HepG2 (cell line): ENCODE results near the gene BMF. TPM values are rescaled to one million over a fixed set of nuclear protein-coding genes. Genes with fewer than 3 reads are reported as not detected.

Experiments
- ATAC-seq: fragments of 200-7000 bp; cut with Tn5 transposase; 3 replicates; pipeline ENCODE4 v1.9.1; 2020; ENCODE audit warnings: mild to moderate bottlenecking, moderate library complexity
- Bru-seq: library from RNA; stranded (reverse); fragments of 400-500 nt; gene quantifications from one replicate; lab custom pipeline; 2021; lab: Mats Ljungman, UMichigan
- BruChase-seq, 2 experiments: library from RNA; stranded (reverse); fragments of 400-500 nt; gene quantifications; one replicate each; lab custom pipeline; 2021; lab: Mats Ljungman, UMichigan
- BruUV-seq: library from RNA; stranded (reverse); fragments of 400-500 nt; replicated peaks from 2 replicates; lab custom pipeline; 2021; lab: Mats Ljungman, UMichigan
- CTCF ChIA-PET: fragments of 300-600 bp; formaldehyde crosslinking; extraction: SDS; loops from one replicate; lab custom pipeline; 2021; ENCODE audit warnings: low total read pairs, inconsistent platforms, low intra/inter-chr PET ratio; lab: Yijun Ruan, JAX
- POLR2A ChIA-PET: fragments of 350-600 bp; sonication (Branson Sonifier 250); formaldehyde crosslinking; loops from one replicate; lab custom pipeline; 2020; ENCODE audit warnings: antibody characterized with exemption, inconsistent platforms; lab: Yijun Ruan, JAX
- DNase-seq: peaks from one replicate; pipeline ENCODE4 v3.0.0-alpha.2; 2015; ENCODE audit warnings: low spot score
- FAIRE-seq: peaks from 3 replicates; lab custom pipeline; 2011; peaks lifted over from hg19 to GRCh38; lab: Jason Lieb, UNC
- H2AFZ ChIP-seq: one replicate; pipeline ENCODE4 v1.6.1; 2011; ENCODE audit warnings: low read length, inconsistent platforms
- H3K27ac ChIP-seq: fragments of 300-600 bp; 3 replicates; pipeline ENCODE4 v1.8.0; 2011; ENCODE audit warnings: mixed run types, mild to moderate bottlenecking, mixed read lengths, low read length, inconsistent platforms; ENCODE audit not compliant: insufficient read depth; ENCODE audit errors: extremely low read length
- H3K27me3 ChIP-seq, 2 experiments: fragments of 200-600 bp in 1 of 2; 2 replicates in 1 of 2; 3 replicates in 1 of 2; pipeline versions ENCODE4 v1.6.0 to v1.8.0; 2011; ENCODE audit warnings: low read length in 2 of 2, mild to moderate bottlenecking in 2 of 2, moderate library complexity in 2 of 2, inconsistent platforms in 1 of 2; ENCODE audit not compliant: insufficient read depth in 2 of 2, control insufficient read depth in 1 of 2
- H3K36me3 ChIP-seq, 2 experiments: fragments of 200-600 bp in 1 of 2; replicated peaks in 1 of 2; 2 replicates in 1 of 2; 3 replicates in 1 of 2; pipeline versions ENCODE4 v1.5.1 to v1.8.0; 2011; ENCODE audit warnings: low read length in 2 of 2, inconsistent platforms in 1 of 2; ENCODE audit not compliant: insufficient read depth in 2 of 2, control insufficient read depth in 1 of 2
- H3K4me1 ChIP-seq: 2 replicates; pipeline ENCODE4 v1.5.1; 2012; ENCODE audit warnings: low read length, inconsistent platforms; ENCODE audit not compliant: insufficient read depth
- H3K4me2 ChIP-seq: 2 replicates; pipeline ENCODE4 v1.6.0; 2011; ENCODE audit warnings: low read depth, low read length, inconsistent platforms
- H3K4me3 ChIP-seq, 3 experiments: fragments of 200-600 bp in 1 of 3; sonication (generic), shearing (Covaris generic) in 1 of 3; replicated peaks in 1 of 3; 2 replicates each; pipeline ENCODE4 v1.5.1; 2011 to 2016; ENCODE audit warnings: low read length in 3 of 3, inconsistent platforms in 2 of 3, low read depth in 2 of 3, mild to moderate bottlenecking in 2 of 3, control low read depth in 1 of 3, mixed read lengths in 1 of 3; ENCODE audit not compliant: insufficient read depth in 1 of 3
- H3K79me2 ChIP-seq: one replicate; pipeline ENCODE4 v1.6.1; 2011; ENCODE audit warnings: low read length, inconsistent platforms; ENCODE audit not compliant: insufficient read depth
- H3K9ac ChIP-seq: 2 replicates; pipeline ENCODE4 v1.6.0; 2011; ENCODE audit warnings: mild to moderate bottlenecking, low read depth, low read length, inconsistent platforms; ENCODE audit not compliant: insufficient read depth
- H3K9me3 ChIP-seq: 2 replicates; pipeline ENCODE4 v1.5.1; 2012; ENCODE audit warnings: mild to moderate bottlenecking, low read length
- H4K20me1 ChIP-seq: 2 replicates; pipeline ENCODE4 v1.6.0; 2011; ENCODE audit warnings: inconsistent platforms, mild to moderate bottlenecking, low read length, moderate library complexity; ENCODE audit not compliant: insufficient read depth
- ELF3 ChIP-seq: IDR thresholded peaks from 2 replicates; pipeline ENCODE4 v1.6.1; 2016; ENCODE audit warnings: missing genetic modification reagents, missing compliant biosample characterization
- ELF4 ChIP-seq: sonication (generic); formaldehyde crosslinking; IDR thresholded peaks from 2 replicates; pipeline ENCODE4 v1.5.0; 2020; ENCODE audit warnings: missing genetic modification reagents, mild to moderate bottlenecking, moderate library complexity, borderline replicate concordance
- GATAD2A ChIP-seq: IDR thresholded peaks from 2 replicates; pipeline ENCODE4 v1.6.1; 2016
- HBP1 ChIP-seq: IDR thresholded peaks from 2 replicates; pipeline ENCODE4 v1.6.1; 2016; ENCODE audit warnings: low read depth, control low read depth
- ISL2 ChIP-seq: sonication (generic); formaldehyde crosslinking; IDR thresholded peaks from 2 replicates; pipeline ENCODE4 v1.5.0; 2020; ENCODE audit warnings: missing genetic modification reagents
- PRDM10 ChIP-seq: sonication (generic); formaldehyde crosslinking; IDR thresholded peaks from 2 replicates; pipeline ENCODE4 v1.4.0; 2020; ENCODE audit warnings: low read depth, missing genetic modification reagents
- REPIN1 ChIP-seq: sonication (generic); formaldehyde crosslinking; IDR thresholded peaks from 2 replicates; pipeline ENCODE4 v1.8.0; 2022; ENCODE audit warnings: missing genetic modification reagents, low read depth, mild to moderate bottlenecking, borderline replicate concordance
- SMAD3 ChIP-seq: sonication (generic); formaldehyde crosslinking; IDR thresholded peaks from 2 replicates; pipeline ENCODE4 v1.4.0; 2020; ENCODE audit warnings: missing genetic modification reagents
- ZBTB37 ChIP-seq: sonication (generic); formaldehyde crosslinking; IDR thresholded peaks from 2 replicates; pipeline ENCODE4 v1.4.0; 2020; ENCODE audit warnings: mild to moderate bottlenecking, missing genetic modification reagents
- WGBS: methylation state at CpG from one replicate; pipeline ENCODE4 v1.1.6; 2017; ENCODE audit warnings: low lambda C conversion rate; 5-methylcytosine and 5-hydroxymethylcytosine counted together
- in situ Hi-C: cut with HindIII; loops from 2 replicates; pipeline ENCODE4 v1.10.0; 2017; ENCODE audit warnings: low pct_unique_long_range_greater_than_20kb; ENCODE audit not compliant: extremely low pct_ligation_motif_present
- intact Hi-C: fragments of 100-400 bp; cut with micrococcal nuclease; formaldehyde crosslinking; loops from one replicate; pipeline ENCODE4 v1.10.0; 2022; ENCODE audit not compliant: unreplicated experiment
- long read RNA-seq, 2 experiments: library from RNA in 1 of 2; library from polyadenylated mRNA in 1 of 2; stranded (forward) in 1 of 2; unstranded in 1 of 2; transcript quantifications; one replicate each; pipeline ENCODE4 v2.0.0, GENCODE V29; 2019 to 2022
- polyA minus RNA-seq, 3 experiments: library from RNA; depleted of rRNA, polyadenylated mRNA; stranded (reverse); fragments of >200 nt; gene quantifications; 2 replicates each; pipeline ENCODE4 v1.2.3, GENCODE V29; 2011; ENCODE audit warnings: low replicate concordance in 1 of 3
- polyA plus RNA-seq, 8 experiments: library from polyadenylated mRNA; depleted of rRNA in 3 of 8; stranded (reverse) in 7 of 8; unstranded in 1 of 8; fragments of >200 nt; fragmentation: Illumina TruSeq in 4 of 8; extraction: Trizol in 4 of 8; gene quantifications; 2 replicates each; pipeline versions ENCODE4 v1.2.1 to v1.2.3, GENCODE V29; 2011 to 2016; ENCODE audit warnings: low read depth in 4 of 8, missing spikeins in 1 of 8, mixed read lengths in 1 of 8; ENCODE audit not compliant: insufficient read depth in 1 of 8
- total RNA-seq, 5 experiments: library from RNA; depleted of rRNA; stranded (reverse); fragments of >200 nt; fragmentation: Illumina TruSeq; extraction: Trizol; gene quantifications; 2 replicates each; pipeline ENCODE4 v1.2.3, GENCODE V29; 2016; ENCODE audit warnings: low read depth in 1 of 5

The BMF gene
- total RNA-seq (2016; rRNA removed; fragmentation: Illumina TruSeq; extraction: Trizol) (5.4 and 8.7 TPM in 2 replicates), polyA plus RNA-seq (2011; rRNA removed) (15.9 and 32.7 TPM in 2 replicates), polyA minus RNA-seq (2011; rRNA and poly(A)+ RNA removed; ENCODE audit: low replicate concordance) (3.0 and 44.4 TPM in 2 replicates), Bru-seq, nascent RNA (percentile 83 among the genes with signal in this experiment), BruChase-seq, experiment 1, labeled RNA remaining after a 6-hour chase (percentile 66 among the genes with signal in this experiment), BruChase-seq, experiment 2, labeled RNA remaining after a 2-hour chase (percentile 80 among the genes with signal in this experiment)
- total RNA-seq (2016; cell fraction: cytosol; rRNA removed; fragmentation: Illumina TruSeq; extraction: Trizol; ENCODE audit: low read depth) = 0.88 and 1.0 TPM in 2 replicates
- 5.1 and 9.6 TPM in 2 replicates for total RNA-seq (2016; cell fraction: insoluble cytoplasmic fraction; rRNA removed; fragmentation: Illumina TruSeq; extraction: Trizol)
- 2.8 and 3.2 TPM in 2 replicates for total RNA-seq (2016; cell fraction: membrane; rRNA removed; fragmentation: Illumina TruSeq; extraction: Trizol)
- 11.8 and 14.8 TPM in 2 replicates for total RNA-seq (2016; cell fraction: nucleus; rRNA removed; fragmentation: Illumina TruSeq; extraction: Trizol)
- 12.2 and 20.6 TPM in 2 replicates for polyA plus RNA-seq (2011; cell fraction: cytosol; rRNA removed)
- polyA plus RNA-seq (2011; cell fraction: nucleus; rRNA removed) = 28.3 and 48.7 TPM in 2 replicates
- polyA plus RNA-seq (2012) = 14.9 and 27.8 TPM in 2 replicates
- polyA plus RNA-seq (2016; cell fraction: cytosol; fragmentation: Illumina TruSeq; extraction: Trizol; ENCODE audit: low read depth) = 0.38 and 0.44 TPM in 2 replicates
- polyA plus RNA-seq (2016; cell fraction: insoluble cytoplasmic fraction; fragmentation: Illumina TruSeq; extraction: Trizol; ENCODE audit: low read depth) = 4.3 and 4.9 TPM in 2 replicates
- polyA plus RNA-seq (2016; cell fraction: membrane; fragmentation: Illumina TruSeq; extraction: Trizol; ENCODE audit: low read depth) = 0.95 and 1.0 TPM in 2 replicates
- 13.0 and 15.3 TPM in 2 replicates for polyA plus RNA-seq (2016; cell fraction: nucleus; fragmentation: Illumina TruSeq; extraction: Trizol; ENCODE audit: insufficient read depth, low read depth)
- 11.2 and 23.6 TPM in 2 replicates for polyA minus RNA-seq (2011; cell fraction: cytosol; rRNA and poly(A)+ RNA removed)
- 23.4 and 35.4 TPM in 2 replicates for polyA minus RNA-seq (2011; cell fraction: nucleus; rRNA and poly(A)+ RNA removed)
- long read RNA-seq, experiment 1, partial matches to known transcripts = 0 of 3 reads
- long read RNA-seq, experiment 1, other reads (novel, unspliced or antisense) = 3 of 3 reads
- long read RNA-seq, experiment 2, full-length matches to known transcripts = 9 of 35 reads
- long read RNA-seq, experiment 2, partial matches to known transcripts = 1 of 35 reads
- long read RNA-seq, experiment 2, other reads (novel, unspliced or antisense) = 25 of 35 reads

- H3K4me1 ChIP-seq = peaks cover 78% of the 10 kb centered on the region
- peak within 1 kb of the TSS; percentile 20 for H2AFZ ChIP-seq
- no peaks in the 10 kb centered on the region for H3K9me3 ChIP-seq
- no peaks in the 10 kb centered on the region for H3K27me3 ChIP-seq
- H3K27ac ChIP-seq = peak within 1 kb of the TSS; percentile 79
- POLR2A ChIA-PET = interaction anchor here (1.1 to 14.1 kb wide), 11 partner anchors 16 to 107 kb away, joined by 3 to 371 read pairs (median 25); partner anchors contain the start of genes BUB1B and SRP14
- H3K79me2 ChIP-seq = peaks cover 2% of the 10 kb centered on the region
- in situ Hi-C loops (no loop called here), intact Hi-C loops (loop anchor here (2.0 to 10.0 kb wide), 5 partner anchors 16 to 166 kb away; partner anchors contain the start of gene BUB1B)
- H4K20me1 ChIP-seq = no peaks in the 10 kb centered on the region
- peak; percentile 88 for FAIRE-seq
- CTCF ChIA-PET = interaction anchor here (1.8 kb wide), 1 partner anchor 64 kb away, joined by 7 read pairs; no protein-coding TSS in a partner anchor
- DNase-seq = peak; percentile 97
- peak within 1 kb of the TSS; percentile 74 for H3K9ac ChIP-seq
- H3K4me2 ChIP-seq = peak within 1 kb of the TSS; percentile 90
- H3K36me3 ChIP-seq = peaks cover 0 to 2% of the 10 kb centered on the region in 2 experiments; a peak in 1 of 5 replicates
- peak; percentile 73 for ATAC-seq
- 0% methylated on average over 14 of the region's 48 CpGs for WGBS
- H3K4me3 ChIP-seq = peak within 1 kb of the TSS; percentile 85 to 93 (median 86)
- no TSS peak for BruUV-seq
- TF ChIP-seq GATAD2A (CRISPR knock-in tag) (peak; percentile 72), HBP1 (CRISPR knock-in tag) (peak; percentile 65), ISL2 (CRISPR knock-in tag) (peak; percentile 62; the same call in 1 of the 2 replicates), SMAD3 (CRISPR knock-in tag) (peak; percentile 83), REPIN1 (CRISPR knock-in tag) (peak; percentile 95), ZBTB37 (CRISPR knock-in tag) (no peak), ELF4 (CRISPR knock-in tag) (no peak), ELF3 (CRISPR knock-in tag) (peak; percentile 32; the same call in 1 of the 2 replicates), PRDM10 (CRISPR knock-in tag) (peak; percentile 68)
Measured at GRCh38 chr15:40108855-40109735, at the start of gene BMF. TSS of gene BMF (minus strand) at chr15:40108879. CDS start at chr15:40106086, 2,793 bp downstream.
